ENCODE measurements around the gene MTREX. TPM values are rescaled to one million over a fixed set of nuclear protein-coding genes. Genes with fewer than 3 reads are reported as not detected.
"Not testable (repeated sequence)": the region's sequence is repeated elsewhere in the genome, so short reads cannot be mapped to it uniquely, and the experiment has no call there.

Gene MTREX
- 47.5 TPM for polyA plus RNA-seq (2013, experiment 1 of 2; ENCODE audit: insufficient read length)
- polyA plus RNA-seq (2013, experiment 2 of 2; ENCODE audit: insufficient read length) = 39.1 TPM

DNA sequence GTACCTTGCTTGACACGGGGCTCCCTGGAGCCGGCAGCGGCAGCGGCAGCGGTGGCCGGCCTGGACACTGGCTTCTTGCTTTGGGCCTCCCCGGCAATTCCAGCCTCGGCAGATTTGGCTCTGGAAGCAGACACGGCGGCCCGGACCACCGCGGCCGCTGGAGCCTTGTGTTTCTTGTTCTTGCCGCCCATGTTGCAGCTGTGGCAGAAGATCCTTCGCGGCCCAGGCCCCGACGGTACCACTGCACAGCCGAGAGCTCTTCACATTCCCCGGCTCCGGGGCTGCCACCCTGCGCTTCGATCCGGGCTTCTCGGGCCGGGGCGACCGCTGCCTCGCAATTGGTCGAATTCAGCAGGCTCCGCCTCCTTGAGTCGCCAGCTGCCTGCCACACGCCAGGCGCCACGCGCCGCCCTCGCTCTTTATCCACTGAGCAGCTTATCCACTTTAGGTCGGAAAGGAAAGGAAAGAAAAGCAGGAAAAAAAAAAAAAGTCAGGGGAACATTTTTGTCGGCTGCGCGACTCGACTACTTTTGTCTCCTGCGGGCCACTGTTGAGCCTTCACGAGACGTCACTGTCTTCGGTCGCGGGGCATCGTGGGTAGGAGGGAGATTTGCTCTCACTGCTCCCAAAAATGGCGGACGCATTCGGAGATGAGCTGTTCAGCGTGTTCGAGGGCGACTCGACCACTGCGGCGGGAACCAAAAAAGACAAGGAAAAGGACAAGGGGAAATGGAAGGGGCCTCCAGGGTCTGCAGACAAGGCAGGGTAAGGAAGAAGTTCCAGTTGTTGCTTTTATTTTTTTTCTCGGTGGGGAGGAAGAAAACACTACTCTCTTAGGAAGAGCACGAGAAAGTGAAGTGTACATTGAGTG, at the start of gene MTREX, which contains the start of gene DHX29:
MTREX (plus strand) TSS at position 607 of the 871 bp plus-strand sequence; CDS start at position 632, 25 bp downstream.
DHX29 (minus strand) TSS at position 312 of the 871 bp plus-strand sequence; CDS start at position 191, 121 bp downstream.
- peak; percentile 94 for DNase-seq

DNA sequence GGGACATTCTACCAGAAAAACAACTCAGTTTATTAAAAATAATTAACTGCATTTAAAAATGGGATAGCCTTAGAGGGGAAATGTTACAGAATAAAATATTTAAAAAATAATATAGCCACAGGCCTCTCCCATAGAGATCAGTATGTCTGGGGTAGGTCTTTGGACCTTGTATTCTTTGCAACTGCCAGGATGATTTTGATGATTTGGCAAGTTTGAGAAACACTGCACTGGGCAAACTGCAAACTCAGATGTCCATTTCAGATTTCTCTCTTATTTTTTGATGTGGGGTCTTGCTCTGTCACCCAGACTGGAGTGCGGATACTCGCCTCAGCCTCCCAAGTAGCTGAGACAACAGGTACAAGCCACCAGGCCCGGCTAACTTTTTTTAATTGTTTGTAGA, 49.5 kb upstream of the MTREX start:
- no peak for DNase-seq

DNA sequence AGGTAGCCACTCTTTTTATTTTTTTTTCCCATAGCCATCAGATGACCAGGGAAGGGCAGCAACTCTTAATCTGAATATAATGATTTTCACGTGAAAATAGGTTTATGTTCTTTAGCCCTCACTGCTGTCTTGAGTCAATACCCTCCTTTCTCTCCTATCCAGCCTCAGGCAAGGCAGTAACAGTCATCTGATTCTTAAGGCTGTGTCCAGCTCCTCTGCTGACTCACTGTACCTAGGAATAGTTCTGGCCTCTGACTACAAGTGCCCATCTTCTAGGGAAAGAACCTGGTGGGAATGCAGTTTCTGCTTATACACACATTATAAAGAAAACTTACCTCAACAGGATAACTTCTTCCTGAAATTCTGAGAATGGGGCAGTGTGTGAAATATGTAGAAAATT, 31.0 kb upstream of the MTREX start:
- DNase-seq = peak; percentile 6

DNA sequence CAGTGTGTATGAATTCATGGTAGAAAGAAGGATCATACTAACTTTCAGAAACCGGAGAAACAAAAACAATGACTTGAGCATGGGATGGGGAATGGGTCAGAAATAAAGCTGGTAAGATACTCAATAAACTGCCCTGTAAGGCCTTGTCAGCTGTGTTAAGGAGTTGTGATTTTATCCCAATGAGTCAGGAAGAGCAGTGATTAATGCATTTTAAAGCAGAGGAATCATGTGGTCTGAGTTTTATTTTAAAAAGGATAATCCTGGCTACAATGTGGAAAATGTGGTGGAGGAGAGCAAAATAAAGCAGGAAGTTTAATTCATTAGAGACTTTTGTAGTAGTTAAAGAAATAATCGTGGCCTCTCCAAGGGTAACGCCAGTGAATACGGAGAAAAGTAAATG, 29.0 kb upstream of the MTREX start:
- peak; percentile 79 for DNase-seq

DNA sequence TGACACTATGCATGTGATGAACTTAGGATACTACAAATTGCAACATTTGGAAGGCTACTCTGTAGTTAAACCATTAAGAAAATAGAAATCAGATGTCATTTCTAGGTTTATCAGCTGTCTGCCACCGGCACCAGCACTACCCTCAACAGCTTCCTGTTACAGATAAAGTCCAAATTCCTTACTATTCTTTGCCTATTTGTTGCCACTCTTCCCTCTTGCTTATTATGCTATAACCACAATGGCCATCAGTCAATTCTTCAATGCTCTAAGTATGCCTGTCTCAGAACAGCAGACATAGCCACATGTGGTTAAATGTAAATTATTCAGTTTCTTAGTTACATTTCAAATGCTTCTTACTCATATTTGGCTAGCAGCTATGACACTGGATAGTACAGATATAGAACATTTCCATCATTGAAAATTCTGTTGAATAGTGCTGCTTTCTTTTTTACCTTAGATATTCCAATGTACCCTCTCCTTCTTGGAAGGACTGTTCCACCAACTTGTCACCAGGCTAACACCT, 21.3 kb upstream of the MTREX start:
- no peak for DNase-seq

DNA sequence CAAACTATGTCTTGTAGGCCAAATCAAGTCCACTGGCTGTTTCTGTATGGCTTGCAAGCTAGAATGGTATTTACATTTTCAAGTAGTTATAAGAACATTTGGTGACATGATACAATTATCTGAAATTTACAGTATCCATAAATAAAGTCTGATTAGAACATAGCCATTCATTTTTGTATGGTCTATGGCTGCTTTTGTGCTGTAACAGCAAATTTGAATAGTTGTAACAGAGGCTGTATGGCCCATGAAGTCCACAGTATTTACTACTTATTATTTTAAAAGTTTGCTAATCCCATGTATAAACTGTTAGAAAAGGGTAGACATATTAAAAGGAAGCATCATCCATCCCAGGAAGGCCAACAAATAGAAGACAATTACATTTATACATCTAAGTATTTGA, 18.0 kb upstream of the MTREX start:
- DNase-seq = no peak

DNA sequence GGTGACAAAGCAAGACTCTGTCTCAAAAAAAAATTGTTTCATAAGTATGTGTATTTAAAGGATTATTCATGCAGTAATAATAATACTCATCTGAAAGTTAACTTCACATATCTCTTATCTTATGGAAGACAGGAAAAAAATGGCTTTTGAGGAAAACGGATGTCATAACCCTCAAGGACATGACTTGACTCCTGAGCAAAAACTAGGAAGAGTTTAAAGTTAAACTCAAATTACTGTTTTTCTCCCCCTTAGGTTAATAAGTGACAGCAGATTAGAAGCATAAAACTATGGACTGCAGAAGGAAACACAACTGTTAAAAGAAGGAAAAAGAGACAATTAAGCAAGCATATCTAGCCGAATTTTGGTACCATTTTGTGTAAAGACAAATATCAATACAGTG, 16.8 kb upstream of the MTREX start:
- no peak for DNase-seq

DNA sequence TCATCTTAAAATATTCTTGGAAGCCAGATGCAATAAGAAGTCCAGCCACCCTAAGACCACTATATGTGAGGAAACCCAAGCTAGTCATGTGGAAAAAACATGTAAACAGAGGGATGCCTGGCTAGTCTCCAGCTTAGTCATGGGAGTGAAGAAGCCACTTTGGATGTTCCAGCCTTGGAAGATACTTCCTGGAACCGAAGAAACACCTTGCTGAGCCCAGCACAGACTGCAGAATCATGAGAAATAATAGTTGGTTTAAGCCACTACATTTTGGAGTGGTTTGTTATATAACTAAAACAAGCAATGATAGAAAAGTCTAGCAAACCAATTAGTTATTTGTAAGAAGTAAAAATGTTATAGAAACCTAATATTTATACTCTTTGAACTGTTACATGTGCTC, 12.9 kb upstream of the MTREX start:
- DNase-seq = no peak

DNA sequence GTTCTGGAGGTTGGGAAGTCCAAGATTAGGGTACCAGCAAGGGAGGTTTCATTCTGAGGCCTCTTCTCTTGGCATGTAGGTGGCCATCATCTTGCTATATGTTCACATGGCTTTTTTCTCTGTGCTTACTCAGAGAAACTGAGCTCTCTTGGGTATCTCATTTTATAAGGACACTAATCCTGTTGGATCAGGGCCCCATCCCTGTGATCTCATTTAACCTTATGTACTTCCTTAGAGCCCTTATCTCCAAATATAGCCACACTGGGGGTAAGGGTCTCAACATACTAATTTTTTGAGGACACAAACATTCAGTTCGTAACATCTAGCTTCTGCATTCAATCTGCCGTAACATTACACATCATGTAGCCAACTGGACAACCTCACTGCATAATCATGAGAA, 6.9 kb upstream of the MTREX start:
- DNase-seq = no peak

DNA sequence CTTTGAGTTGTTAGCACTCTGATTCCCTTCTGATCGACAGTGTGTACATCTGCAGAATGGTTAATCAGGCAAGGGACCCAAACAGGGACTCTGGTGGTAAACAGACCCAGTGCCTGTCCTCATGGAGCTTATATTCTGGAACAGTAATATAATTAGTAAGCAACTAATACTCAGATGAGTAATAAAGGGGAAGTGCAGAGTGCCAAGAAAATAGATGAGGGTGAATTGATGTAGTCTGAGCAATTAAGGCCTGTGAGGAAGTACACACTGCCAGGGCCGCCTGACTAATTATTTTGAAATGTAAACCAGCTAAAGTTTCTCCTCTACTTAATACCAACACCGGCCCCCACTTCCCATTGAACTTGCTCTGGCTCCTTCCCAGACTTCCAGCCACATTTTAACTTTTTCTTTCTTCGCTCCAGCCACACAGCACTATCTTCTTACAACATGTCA, 4.5 kb upstream of the MTREX start:
- DNase-seq = peak; percentile 80

DNA sequence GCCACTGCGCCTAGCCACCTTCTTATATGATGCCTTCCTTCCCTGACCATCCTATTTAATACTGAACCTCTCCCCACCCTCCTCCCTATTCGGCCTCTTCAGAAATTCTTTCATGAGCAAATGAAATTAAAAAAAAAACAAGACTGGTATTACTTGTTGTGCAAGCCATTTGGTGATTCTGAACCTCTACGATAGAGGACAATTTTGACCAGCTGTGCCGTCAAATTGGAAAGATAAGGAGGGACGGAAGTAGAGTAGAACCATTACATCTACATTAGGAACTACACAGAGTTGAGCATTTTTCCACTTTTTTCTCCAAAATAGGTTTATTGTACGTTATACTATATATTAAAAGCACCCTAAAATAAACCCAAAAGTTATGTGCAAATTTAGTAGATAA, 3.2 kb upstream of the MTREX start:
- DNase-seq = no peak

DNA sequence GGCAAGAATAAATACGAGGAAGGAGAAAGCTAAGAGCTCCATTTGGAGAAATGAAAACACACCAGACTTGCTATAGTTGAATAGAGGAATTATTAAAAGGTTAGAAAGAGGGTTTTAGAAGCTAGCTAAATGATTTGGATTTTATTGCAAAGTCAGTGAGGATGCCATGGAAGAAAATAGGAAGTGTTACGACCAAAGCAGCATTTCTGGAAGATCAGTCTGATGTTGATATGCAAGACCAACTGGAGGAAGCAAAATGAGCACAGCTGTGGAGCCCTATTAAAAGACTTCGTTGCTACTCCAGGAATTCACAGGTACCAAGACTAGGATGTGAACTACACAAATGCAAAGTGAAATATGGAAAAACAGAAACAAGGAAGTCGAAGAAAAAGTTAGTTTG, 2.4 kb upstream of the MTREX start:
- DNase-seq = no peak

DNA sequence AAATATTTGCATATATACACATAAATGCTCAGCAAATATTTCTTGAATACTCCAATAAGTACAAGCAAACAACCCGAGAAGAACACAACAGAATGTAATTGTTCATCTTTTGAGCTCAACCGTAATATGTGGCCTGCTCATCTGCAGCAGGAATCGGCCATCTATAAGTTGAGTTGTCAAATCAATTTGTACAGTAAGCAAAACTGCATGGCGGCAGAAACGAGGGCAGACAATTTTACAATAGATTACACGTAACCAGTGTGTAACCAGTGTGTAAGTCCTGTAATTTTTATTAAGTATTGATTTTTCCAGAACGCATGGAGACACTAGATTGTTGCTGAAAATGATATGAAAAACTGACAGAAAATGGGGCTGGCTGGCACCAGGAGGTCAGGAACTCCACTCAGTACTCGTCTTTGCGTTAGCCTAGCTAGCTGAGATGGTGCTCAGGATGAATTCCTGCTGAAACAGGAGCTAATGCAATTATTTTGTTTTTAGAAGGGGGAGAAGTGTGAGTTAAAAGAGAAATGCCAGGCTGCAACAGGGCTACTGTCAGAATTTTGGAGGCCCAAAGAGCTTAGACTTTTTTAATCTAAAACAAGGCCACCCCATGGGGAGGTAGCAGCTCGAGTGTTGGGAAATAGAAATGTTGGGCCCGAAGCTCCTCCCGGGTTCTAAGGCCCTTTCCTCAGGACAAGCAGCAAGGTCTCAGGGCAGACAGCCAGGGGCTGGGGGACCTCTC, 977 bp upstream of the MTREX start:
- DNase-seq = no peak

DNA sequence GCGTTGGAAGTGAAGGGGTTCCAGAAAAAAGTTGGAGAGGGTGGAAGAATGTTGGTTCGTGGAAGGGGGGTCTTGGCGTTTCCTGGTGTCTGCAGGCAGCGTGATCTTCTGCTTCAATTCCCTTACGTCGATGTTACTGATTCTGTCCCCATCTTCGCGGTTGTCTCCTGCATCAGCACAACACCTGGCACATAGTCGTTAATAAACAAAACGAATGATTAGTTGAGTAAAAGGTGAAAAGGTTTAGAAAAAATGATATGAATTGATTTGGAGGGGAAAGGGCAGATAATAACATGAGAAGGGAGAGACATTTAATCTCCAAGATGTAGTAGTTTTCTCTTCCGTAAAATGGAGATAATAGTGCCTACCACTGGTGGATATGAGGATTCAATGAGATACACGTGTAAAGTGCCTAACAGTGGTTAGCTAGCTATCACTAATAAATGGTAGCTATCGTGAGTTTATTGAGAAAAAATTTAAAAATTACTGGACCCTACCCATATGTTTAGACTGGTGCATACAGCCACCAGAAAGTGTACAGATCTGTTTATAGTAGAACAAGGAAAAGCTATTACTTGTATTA, 556 bp downstream of the MTREX start:
- peak; percentile 20 for DNase-seq

DNA sequence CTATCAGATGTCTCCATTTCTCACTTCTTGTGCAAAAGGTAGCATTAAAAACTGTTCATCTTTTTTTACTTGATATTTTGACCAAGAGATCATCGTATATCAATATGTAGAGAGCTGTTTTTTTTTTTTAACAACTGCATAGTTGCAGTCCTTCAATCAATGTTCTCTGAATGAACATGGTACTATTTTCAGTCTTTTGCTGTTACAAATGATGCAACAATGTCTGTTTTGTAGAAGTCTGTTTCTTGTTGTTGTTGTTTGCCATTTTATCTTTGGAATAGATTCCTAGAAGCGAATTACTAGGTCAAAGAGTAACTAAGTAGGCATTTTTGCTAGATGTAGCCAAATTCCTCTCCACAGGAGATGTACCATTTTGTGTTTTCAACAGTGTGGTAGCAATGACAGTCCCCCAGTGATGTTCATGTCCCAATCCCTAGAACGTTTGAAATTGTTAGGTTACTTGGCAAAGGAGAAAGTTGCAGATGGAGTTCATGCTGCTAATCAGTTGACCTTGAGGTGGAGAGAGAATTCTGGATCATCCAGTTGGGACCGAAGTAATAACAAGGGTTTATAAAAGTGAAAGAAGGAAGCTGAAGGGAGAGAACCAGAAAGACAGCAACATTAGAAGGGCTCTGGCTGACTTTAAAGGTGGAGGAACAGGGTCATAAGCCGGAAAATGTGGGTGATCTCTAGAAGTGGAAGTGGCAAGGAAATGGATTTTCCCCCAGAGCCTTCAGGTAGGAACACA, 6.3 kb downstream of the MTREX start:
- DNase-seq = no peak

DNA sequence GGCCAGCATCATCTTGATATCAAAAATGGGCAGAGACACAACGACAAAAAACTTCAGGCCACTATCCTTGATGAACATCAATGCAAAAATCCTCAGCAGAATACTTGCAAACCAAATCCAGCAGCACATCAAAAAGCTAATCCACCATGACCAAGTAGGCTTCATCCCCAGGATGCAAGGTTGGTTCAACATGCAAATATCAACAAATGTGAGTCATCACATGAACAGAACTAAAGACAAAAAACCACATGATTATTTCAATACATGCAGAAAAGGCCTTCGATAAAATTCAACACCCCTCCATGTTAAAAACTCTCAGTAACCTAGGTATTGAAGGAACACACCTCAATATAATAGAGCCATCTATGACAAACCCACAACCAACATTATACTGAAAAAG, 8.5 kb downstream of the MTREX start:
- DNase-seq = no peak

DNA sequence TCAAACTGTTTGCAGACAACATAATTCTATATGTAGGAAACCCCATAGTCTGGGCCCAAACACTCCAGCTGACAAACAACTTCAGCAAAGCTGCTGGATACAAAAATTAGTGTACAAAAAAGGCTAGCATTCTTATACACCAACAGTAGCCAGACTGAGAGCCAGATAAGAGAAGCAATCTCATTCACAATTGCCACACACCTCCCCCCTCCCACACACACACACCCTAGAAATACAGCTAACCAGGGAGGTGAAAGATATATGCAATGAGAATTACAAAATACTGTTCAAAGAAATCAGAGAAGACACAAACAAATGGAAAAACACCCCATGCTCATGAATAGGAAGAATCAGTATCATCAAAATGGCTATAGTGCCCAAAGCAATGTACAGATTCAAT, 9.0 kb downstream of the MTREX start:
- no peak for DNase-seq

DNA sequence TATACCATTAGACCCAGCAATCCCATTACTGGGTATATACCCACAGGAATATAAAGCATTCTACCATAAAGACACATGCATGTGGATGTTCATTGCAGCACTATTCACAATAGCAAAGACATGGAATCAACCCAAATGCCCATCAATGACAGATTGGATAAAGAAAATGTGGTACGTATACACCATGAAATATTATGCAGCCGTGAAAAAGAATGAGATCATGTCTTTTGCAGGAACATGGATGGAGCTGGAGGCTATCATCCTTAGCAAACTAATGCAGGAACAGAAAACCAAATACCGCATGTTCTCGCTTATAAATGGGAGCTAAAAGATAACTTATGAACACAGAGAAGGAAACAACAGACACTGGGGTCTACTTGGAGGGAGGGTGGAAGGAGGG, 10.4 kb downstream of the MTREX start:
- not testable (repeated sequence) for DNase-seq

DNA sequence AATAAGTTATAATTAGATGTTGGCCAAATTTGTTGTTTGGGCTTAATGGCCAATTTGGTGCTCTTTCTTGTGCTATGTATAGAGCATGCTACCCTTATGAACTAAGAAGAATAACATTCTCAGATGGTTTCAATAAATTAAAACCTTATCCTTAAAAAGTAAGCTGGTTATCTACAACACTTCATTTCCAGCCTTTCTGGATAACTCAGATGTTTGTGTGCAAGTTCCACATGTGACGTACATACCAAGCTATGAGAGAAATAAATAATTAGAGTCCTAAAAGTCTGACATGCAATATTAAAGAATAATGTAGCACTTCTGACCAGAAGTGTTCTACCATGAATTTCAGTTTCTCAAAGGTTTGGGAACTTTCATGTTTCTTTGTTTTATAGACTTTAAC, 11.7 kb downstream of the MTREX start:
- DNase-seq = no peak

DNA sequence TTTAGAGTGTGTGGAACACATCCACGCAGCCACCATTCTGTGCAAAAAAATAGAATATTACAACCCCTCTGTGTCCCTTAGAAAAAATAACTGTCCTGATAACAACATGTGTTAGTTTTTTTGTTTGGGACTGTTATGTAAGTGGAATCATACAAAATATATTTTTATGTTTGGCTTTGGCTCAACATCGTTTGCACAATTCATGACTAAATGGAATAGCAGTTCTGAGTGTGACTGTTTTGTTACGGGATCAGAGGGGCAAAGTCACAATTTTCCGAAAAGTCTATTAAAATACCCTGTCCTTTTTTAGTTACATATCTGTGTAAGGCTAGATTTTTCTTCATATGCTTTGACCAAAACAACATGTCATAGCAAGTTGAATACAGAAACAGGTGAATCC, 12.8 kb downstream of the MTREX start:
- DNase-seq = no peak

DNA sequence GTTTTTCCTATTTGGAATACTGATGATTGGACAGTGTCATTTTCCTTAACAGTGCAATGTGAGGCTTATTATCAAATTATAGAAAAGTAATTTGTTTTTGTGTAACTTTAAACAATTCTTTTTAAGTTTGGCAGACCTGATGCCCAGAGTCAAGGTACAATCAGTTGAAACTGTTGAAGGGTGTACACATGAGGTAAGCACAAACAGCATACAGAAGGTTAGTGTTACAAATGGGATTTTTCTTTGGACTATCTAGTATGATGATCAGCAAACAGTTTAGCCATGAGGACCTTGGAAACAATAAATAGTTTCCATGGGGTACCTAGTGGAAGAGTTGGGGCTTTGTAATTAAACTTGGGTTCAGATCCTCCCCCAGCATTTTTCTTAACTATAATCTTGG, 16.2 kb downstream of the MTREX start:
- no peak for DNase-seq

DNA sequence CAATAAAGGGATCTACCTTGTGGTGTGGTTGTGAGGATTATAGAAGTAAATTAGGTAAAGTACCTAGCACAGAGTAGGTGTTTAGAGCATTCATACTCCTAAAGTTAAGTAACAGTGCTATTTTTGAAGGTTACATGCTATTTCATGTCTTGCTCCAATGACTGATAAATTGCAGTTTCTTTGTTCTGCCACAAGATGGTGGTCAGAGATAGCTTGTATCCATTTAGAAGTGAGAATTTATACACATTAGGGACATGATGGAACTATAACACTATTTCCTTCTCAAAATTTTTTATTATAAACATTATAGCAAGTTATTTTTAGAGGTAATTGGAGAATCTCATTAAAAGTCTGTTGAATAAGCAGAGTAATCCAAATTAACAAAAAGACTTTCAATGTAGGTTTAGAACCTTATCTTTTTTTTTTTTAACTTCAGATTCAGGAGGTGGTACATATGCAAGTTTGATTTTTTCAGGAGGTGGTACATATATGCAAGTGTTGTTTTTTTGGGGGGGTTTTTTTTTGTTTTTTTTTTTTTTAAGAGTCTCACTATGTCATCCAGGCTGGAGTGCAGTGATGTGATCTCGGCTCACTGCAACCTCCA, 17.1 kb downstream of the MTREX start:
- DNase-seq = peak; percentile 60

Measured in fibroblast of skin of back (primary cell).